ENCODE results near the gene ATP1A2.

GRCh38 chr1:160082926-160083325 is 32.6 kb upstream of the ATP1A2 start:
- TF ChIP-seq CTCF (IDR thresholded peaks at IDR 0.05), result no peak
- no peak for TF ChIP-seq POLR2A (IDR thresholded peaks at IDR 0.05)
- no peak for TF ChIP-seq POLR2AphosphoS5 (IDR thresholded peaks at IDR 0.05; ENCODE audit: insufficient read depth in 1 of 2, low read depth in 1 of 2)

Measured in vagina (tissue), 2 donors.